Measurements from ENCODE around the gene SOCS3.

GRCh38 chr17:78356101-78356713, 3.7 kb downstream of the SOCS3 start:
- TF ChIP-seq HDAC6 (IDR thresholded peaks at IDR 0.05; ENCODE audit: unreplicated experiment) (no peak), CTCF (IDR thresholded peaks at IDR 0.05 in 2 of 3, conservative IDR thresholded peaks at IDR 0.05 in 1 of 3; ENCODE audit: control insufficient read depth in 2 of 3, extremely low read depth in 1 of 3, insufficient read depth in 1 of 3, low read depth in 3 of 3, low read length in 3 of 3) (peak in 2 of 3 experiments; percentile 25 to 40; a peak in 1 of 6 replicates), EZH2 (IDR thresholded peaks at IDR 0.05; ENCODE audit: borderline replicate concordance, control insufficient read depth, low read depth, low read length) (no peak), BCLAF1 (IDR thresholded peaks at IDR 0.05) (no peak), SMC3 (IDR thresholded peaks at IDR 0.05; ENCODE audit: borderline replicate concordance, low read length) (peak; percentile 42; the same call in 1 of the 2 replicates)
